A673 (cell line): Measurements from ENCODE around the gene SPAG7.

Experiments
- CTCF ChIP-seq: fragments of 300-800, 200-600 bp; sonication (generic); conservative IDR thresholded peaks from 2 replicates; pipeline ENCODE4 v1.5.1; 2017; ENCODE audit warnings: low read depth, mild to moderate bottlenecking, antibody characterized with exemption, low read length, moderate library complexity, mixed read lengths
- EZH2 ChIP-seq: fragments of 200-600 bp; sonication (generic); IDR thresholded peaks from 2 replicates; pipeline ENCODE4 v1.6.1; 2017; ENCODE audit warnings: borderline replicate concordance, low read depth, mild to moderate bottlenecking, mixed read lengths, antibody characterized with exemption, low read length; ENCODE audit not compliant: poor library complexity, severe bottlenecking

DNA sequence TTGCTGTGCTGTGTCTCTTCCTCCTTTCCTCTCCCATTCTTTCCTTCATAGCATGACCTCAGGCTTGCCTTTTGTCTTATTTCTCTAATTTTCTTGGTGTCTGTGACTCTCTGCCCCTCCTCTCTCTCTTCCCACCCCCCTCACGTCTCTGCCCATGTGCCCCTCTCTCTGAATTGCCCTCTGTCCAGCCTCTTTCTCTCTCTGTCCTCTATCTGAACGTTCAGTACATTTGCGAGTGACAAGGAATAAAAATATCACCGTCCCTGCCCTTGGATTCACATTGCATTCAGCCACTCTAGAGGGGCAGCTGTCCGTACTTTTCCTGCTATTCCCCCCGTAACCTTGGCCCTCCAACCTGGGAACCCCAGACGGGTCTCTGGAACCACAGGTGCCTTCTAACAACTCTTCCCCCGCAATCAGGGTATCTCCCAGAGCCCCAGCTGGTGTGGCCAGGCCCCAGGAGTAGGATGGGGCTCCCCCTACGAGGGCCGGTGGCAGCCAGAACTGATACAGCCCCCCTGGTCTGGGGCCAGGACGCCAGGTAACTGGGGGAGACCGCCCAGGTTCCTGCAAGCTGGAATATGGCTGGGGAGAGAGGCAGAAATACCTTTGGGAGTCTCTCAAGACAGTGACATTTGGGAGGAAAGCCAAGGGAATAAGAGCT, 31.9 kb upstream of the SPAG7 start:
- TF ChIP-seq CTCF (no peak), EZH2 (no peak)
